ENCODE results near the gene CAMK4. TPM values are rescaled to one million over a fixed set of nuclear protein-coding genes. Genes with fewer than 3 reads are reported as not detected.

The CAMK4 gene
- total and polyA plus RNA-seq, 2 of the 8 experiments (the other 6 are each of a cell fraction or from before 2014, with no cell fraction given): 1.8 to 8.3 TPM

DNA sequence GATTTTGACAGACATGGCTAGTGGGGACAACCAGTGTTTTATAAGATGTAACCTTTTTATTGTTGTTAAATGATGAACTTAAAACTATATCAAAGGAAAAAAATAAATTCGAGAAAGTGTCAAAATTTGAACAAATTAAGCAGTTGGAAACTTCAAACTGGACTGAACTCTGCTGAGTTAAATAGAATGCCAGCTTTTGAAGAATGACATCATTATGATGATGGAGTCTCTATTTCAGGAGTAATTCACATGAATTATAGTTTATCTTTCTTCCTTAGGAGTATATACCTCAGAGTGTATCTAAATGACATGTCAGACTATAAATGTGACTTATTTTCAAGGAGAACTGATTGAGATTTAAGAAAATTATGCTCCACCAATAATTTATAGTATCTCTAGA lies 125.2 kb downstream of the CAMK4 start:
- no peak overlapping the region for H3K14ac ChIP-seq (ENCODE audit: insufficient read length)
- no peaks in the 10 kb centered on the region for H3K79me2 ChIP-seq (ENCODE audit: control insufficient read depth in 1 of 2, insufficient read depth in 2 of 2, low read length in 2 of 2)
- no peaks in the 10 kb centered on the region for H4K20me1 ChIP-seq (replicated peaks in 1 of 2; ENCODE audit: control insufficient read depth in 1 of 2, insufficient read depth in 2 of 2, low read length in 2 of 2)
- H3K23ac ChIP-seq (ENCODE audit: insufficient read length): no peak overlapping the region
- no peak overlapping the region for H4K8ac ChIP-seq (ENCODE audit: extremely low read depth, insufficient read depth, low read length)
- H3K4ac ChIP-seq (replicated peaks; ENCODE audit: insufficient read length, low read depth, low read length): no peak overlapping the region
- no peak overlapping the region for H3K56ac ChIP-seq (replicated peaks; ENCODE audit: insufficient read length, low read depth, low read length)
- ChIA-PET POLR2A (ENCODE audit: partially characterized antibody) (no interaction called here), CTCF (ENCODE audit: partially characterized antibody) (no interaction called here)
- H4K5ac ChIP-seq (ENCODE audit: insufficient read length, low read depth, low read length): no peak overlapping the region
- no peak overlapping the region for H2BK15ac ChIP-seq (ENCODE audit: low read length)
- H3K23me2 ChIP-seq (ENCODE audit: low read depth, low read length): no peaks in the 10 kb centered on the region; the same call in 1 of the 2 replicates
- H3K27me3 ChIP-seq (replicated peaks in 1 of 4; ENCODE audit: control insufficient read depth in 3 of 4, extremely low read depth in 1 of 4, insufficient read depth in 3 of 4, low read length in 3 of 4): no peaks in the 10 kb centered on the region
- H2AFZ ChIP-seq (ENCODE audit: low read length): no peak overlapping the region
- no peak overlapping the region for H4K91ac ChIP-seq (replicated peaks; ENCODE audit: insufficient read length, low read length)
- H3K36me3 ChIP-seq (ENCODE audit: control insufficient read depth in 2 of 4, insufficient read depth in 4 of 4, low read length in 3 of 4): no peaks in the 10 kb centered on the region
- H2BK120ac ChIP-seq (replicated peaks; ENCODE audit: low read depth, low read length): no peak overlapping the region
- no peak overlapping the region for H3K18ac ChIP-seq (ENCODE audit: extremely low read depth, low read length)
- 27% methylated on average over 1 of the region's 1 CpG; no CpG with 5 or more reads in 1 of the 2 experiments for WGBS, 2 experiments (ENCODE audit: extremely low coverage in 1 of 2, insufficient coverage in 1 of 2, insufficient read length in 1 of 2, insufficient replicate concordance in 2 of 2, low coverage in 1 of 2, low lambda C conversion rate in 2 of 2, missing lambda C conversion rate in 1 of 2)
- no peak for DNase-seq (ENCODE audit: low read depth in 1 of 2, low spot score in 2 of 2)
- H3K9ac ChIP-seq (replicated peaks in 1 of 4; ENCODE audit: extremely low read depth in 1 of 4, low read depth in 3 of 4, low read length in 3 of 4): no peak overlapping the region
- H3K79me1 ChIP-seq (ENCODE audit: low read depth, low read length): no peaks in the 10 kb centered on the region
- no peak overlapping the region for H3K4me2 ChIP-seq (ENCODE audit: insufficient read depth in 1 of 2, low read depth in 2 of 2, low read length in 2 of 2)
- H3K4me1 ChIP-seq (replicated peaks in 1 of 4; ENCODE audit: control insufficient read depth in 3 of 4, insufficient read depth in 4 of 4, low read length in 3 of 4): no peaks in the 10 kb centered on the region
- H3K4me3 ChIP-seq (ENCODE audit: extremely low read depth in 1 of 4, insufficient read depth in 2 of 4, low read depth in 3 of 4, low read length in 4 of 4): no peak overlapping the region
- no peak overlapping the region for H2BK20ac ChIP-seq (ENCODE audit: low read length)
- H2BK5ac ChIP-seq (ENCODE audit: low read depth, low read length): no peak overlapping the region
- H2AK5ac ChIP-seq (ENCODE audit: low read depth, low read length): no peak overlapping the region
- FAIRE-seq: no peak
- H2BK12ac ChIP-seq (ENCODE audit: low read depth, low read length): no peak overlapping the region
- H3K27ac ChIP-seq (ENCODE audit: low read depth, low read length): no peak overlapping the region
- no peaks in the 10 kb centered on the region for H3K9me3 ChIP-seq (ENCODE audit: insufficient read depth in 2 of 2, low read depth in 1 of 2, low read length in 1 of 2)
- TF ChIP-seq RXRA (IDR thresholded peaks at IDR 0.05; ENCODE audit: insufficient read depth, low read depth, low read length) (no peak), PHF8 (conservative IDR thresholded peaks at IDR 0.05; ENCODE audit: low read depth, low read length) (no peak), SIN3A (conservative IDR thresholded peaks at IDR 0.05 in 1 of 2, IDR thresholded peaks at IDR 0.05 in 1 of 2; ENCODE audit: low read depth in 1 of 2, low read length in 2 of 2) (no peak)

Measured in H1 (cell line).